ENCODE data around the gene CNOT3. TPM values are rescaled to one million over a fixed set of nuclear protein-coding genes. Genes with fewer than 3 reads are reported as not detected.

CNOT3 gene
- total RNA-seq, 1 experiment from 2014 or later: 76.7 TPM

DNA sequence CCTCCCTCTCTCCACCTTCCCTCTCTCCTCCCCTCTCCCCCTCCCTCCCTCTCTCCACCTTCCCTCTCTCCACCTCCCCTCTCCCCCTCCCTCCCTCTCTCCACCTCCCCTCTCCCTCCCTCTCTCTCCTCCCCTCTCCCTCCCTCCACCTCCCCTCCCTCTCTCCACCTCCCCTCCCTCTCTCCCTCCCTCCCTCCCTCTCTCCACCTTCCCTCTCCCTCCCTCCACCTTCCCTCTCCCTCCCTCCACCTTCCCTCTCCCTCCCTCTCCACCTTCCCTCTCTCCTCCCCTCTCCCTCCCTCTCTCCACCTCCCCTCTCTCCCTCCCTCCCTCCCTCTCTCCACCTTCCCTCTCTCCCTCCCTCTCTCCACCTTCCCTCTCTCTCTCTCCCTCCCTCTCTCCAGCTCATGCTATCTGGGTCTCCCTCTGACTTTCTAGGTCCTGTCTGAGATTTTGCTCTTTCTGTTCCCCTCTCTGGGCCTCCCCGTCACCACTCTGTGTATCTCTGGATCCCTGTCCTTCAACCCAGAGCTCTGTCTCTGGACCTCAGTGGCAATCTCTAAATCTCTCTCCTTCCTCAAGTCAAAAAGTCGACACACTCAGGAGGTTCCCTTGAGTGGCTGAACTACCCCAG lies 3.5 kb upstream of the CNOT3 start:
- intact Hi-C loops (cut with micrococcal nuclease): no loop called here
- Histone ChIP-seq H3K27me3 (ENCODE audit: insufficient read depth, low read length) (no peaks in the 10 kb centered on the region), H3K36me3 (ENCODE audit: control insufficient read depth in 1 of 2, insufficient read depth in 2 of 2, low read length in 2 of 2) (peaks cover 6 to 10% of the 10 kb centered on the region in 2 experiments; a peak in 3 of 4 replicates), H3K9me2 (ENCODE audit: insufficient read depth) (no peaks in the 10 kb centered on the region), H4K20me1 (ENCODE audit: insufficient read depth) (no peaks in the 10 kb centered on the region), H3K9me3 (ENCODE audit: control insufficient read depth in 1 of 2, insufficient read depth in 1 of 2, low read depth in 1 of 2, low read length in 2 of 2) (no peaks in the 10 kb centered on the region), H3K4me2 (ENCODE audit: low read length) (no peak overlapping the region), H3K27ac (ENCODE audit: low read depth, low read length) (0 out of 2 replicates have a peak overlapping the region, but pooled peaks have one; percentile 12), H3K4me3 (replicated peaks in 1 of 2; ENCODE audit: low read depth in 1 of 2, low read length in 2 of 2) (no peak overlapping the region), H3K9ac (ENCODE audit: low read length) (no peak overlapping the region), H2AFZ (ENCODE audit: low read depth, low read length, poor library complexity, severe bottlenecking) (no peak overlapping the region), H3K4me1 (ENCODE audit: control insufficient read depth in 1 of 2, insufficient read depth in 2 of 2, low read length in 2 of 2) (peaks cover 12 to 24% of the 10 kb centered on the region in 2 experiments), H3K79me2 (ENCODE audit: insufficient read depth, low read length) (peaks cover 14% of the 10 kb centered on the region)
- no TSS peak for BruUV-seq (replicated peaks)
- ChIA-PET POLR2A (no interaction called here), RAD21 (ENCODE audit: low non-redundant PET in 1 of 2, low total read pairs in 2 of 2, uncharacterized antibody in 2 of 2, unreplicated experiment in 2 of 2) (no interaction called here), CTCF (no interaction called here)
- DNase-seq (ENCODE audit: low read depth, low spot score): no peak
- ATAC-seq: no peak
- TF ChIP-seq SP1 (IDR thresholded peaks at IDR 0.05; ENCODE audit: low read depth) (no peak), ZFX (IDR thresholded peaks at IDR 0.05) (no peak), YY1 (IDR thresholded peaks at IDR 0.05; ENCODE audit: extremely low read depth, insufficient replicate concordance, low read depth, low read length) (no peak), POLR2A (IDR thresholded peaks at IDR 0.05; ENCODE audit: borderline replicate concordance, extremely low read depth, insufficient read depth, insufficient read length) (no peak), ELF1 (IDR thresholded peaks at IDR 0.05; ENCODE audit: borderline replicate concordance, low read depth) (no peak), ZBTB33 (IDR thresholded peaks at IDR 0.05; ENCODE audit: extremely low read depth, insufficient replicate concordance, low read length) (no peak), JUND (IDR thresholded peaks at IDR 0.05) (no peak), FOSL1 (IDR thresholded peaks at IDR 0.05; ENCODE audit: low read depth) (no peak), TCF7L2 (IDR thresholded peaks at IDR 0.05; ENCODE audit: borderline replicate concordance, extremely low read depth, insufficient read depth, insufficient read length) (no peak), ZNF274 (IDR thresholded peaks at IDR 0.05; ENCODE audit: low read depth, low read length) (no peak), POLR2AphosphoS5 (IDR thresholded peaks at IDR 0.05; ENCODE audit: low read depth, low read length) (no peak), MAX (IDR thresholded peaks at IDR 0.05) (no peak), EZH2 (IDR thresholded peaks at IDR 0.05) (no peak), EGR1 (IDR thresholded peaks at IDR 0.05; ENCODE audit: low read depth) (no peak), SIN3A (IDR thresholded peaks at IDR 0.05; ENCODE audit: low read depth) (no peak), CBX3 (IDR thresholded peaks at IDR 0.05; ENCODE audit: low read depth) (no peak)
